ENCODE measurements around the gene PRDX2. TPM values are rescaled to one million over a fixed set of nuclear protein-coding genes. Genes with fewer than 3 reads are reported as not detected.

PRDX2 gene
- polyA plus RNA-seq, 1 of the 3 experiments (the other 2 are of a cell fraction) = 341 TPM

DNA sequence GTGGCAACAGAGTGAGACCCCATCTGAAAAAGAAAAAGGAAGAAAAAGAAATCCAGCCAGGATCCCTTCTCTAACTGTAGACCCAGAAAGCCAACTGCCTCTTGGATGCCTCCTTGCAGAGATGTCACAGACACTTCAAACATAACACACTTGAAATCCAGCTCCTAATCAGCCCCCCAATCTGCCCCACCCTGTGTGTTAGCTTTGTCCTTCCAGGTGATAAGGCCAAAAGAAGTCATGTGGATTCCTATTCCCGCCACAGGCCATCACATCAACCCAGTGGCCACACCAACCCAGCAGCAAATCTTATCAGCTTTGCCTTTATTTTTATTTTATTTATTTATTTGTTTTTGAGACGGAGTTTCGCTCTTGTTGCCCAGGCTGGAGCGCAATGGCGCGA is 41.9 kb downstream of the PRDX2 start:
- no peaks in the 10 kb centered on the region for H4K20me1 ChIP-seq (ENCODE audit: insufficient read depth)
- H3F3A ChIP-seq (replicated peaks; ENCODE audit: insufficient read depth) = peaks cover 15% of the 10 kb centered on the region
- H3K9ac ChIP-seq = no peak overlapping the region
- no peak overlapping the region for H3K4me2 ChIP-seq
- no peaks in the 10 kb centered on the region for H3K9me2 ChIP-seq
- no peak overlapping the region for H3K4me3 ChIP-seq (ENCODE audit: low read depth in 2 of 2, low read length in 1 of 2)
- WGBS (ENCODE audit: low lambda C conversion rate) = 97% methylated on average over 6 of the region's 6 CpGs
- CTCF ChIA-PET = interaction anchor here (1.0 to 17.5 kb wide), 15 partner anchors 9 to 121 kb away, joined by 3 to 321 read pairs (median 7); partner anchors contain the start of genes BEST2, DNASE2, GET3 and HOOK2
- H3K27me3 ChIP-seq (ENCODE audit: insufficient read depth) = no peaks in the 10 kb centered on the region
- DNase-seq = no peak
- TF ChIP-seq, protein P1, sequence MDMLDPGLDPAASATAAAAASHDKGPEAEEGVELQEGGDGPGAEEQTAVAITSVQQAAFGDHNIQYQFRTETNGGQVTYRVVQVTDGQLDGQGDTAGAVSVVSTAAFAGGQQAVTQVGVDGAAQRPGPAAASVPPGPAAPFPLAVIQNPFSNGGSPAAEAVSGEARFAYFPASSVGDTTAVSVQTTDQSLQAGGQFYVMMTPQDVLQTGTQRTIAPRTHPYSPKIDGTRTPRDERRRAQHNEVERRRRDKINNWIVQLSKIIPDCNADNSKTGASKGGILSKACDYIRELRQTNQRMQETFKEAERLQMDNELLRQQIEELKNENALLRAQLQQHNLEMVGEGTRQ (IDR thresholded peaks at IDR 0.05; ENCODE audit: borderline replicate concordance, low read depth, low read length) = no peak
- TF ChIP-seq YY1 (IDR thresholded peaks at IDR 0.05; ENCODE audit: low read depth) = no peak
- TF ChIP-seq NFIC (IDR thresholded peaks at IDR 0.05; ENCODE audit: borderline replicate concordance) = no peak
- no peak for TF ChIP-seq RAD21 (IDR thresholded peaks at IDR 0.05; ENCODE audit: low read length)
- TF ChIP-seq SIN3A (IDR thresholded peaks at IDR 0.05; ENCODE audit: borderline replicate concordance, low read depth, low read length) = no peak
- TF ChIP-seq, protein P2, sequence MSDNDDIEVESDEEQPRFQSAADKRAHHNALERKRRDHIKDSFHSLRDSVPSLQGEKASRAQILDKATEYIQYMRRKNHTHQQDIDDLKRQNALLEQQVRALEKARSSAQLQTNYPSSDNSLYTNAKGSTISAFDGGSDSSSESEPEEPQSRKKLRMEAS (IDR thresholded peaks at IDR 0.05; ENCODE audit: low read depth) = no peak
- no peak for TF ChIP-seq RCOR1 (IDR thresholded peaks at IDR 0.05; ENCODE audit: low read length)
- TF ChIP-seq GABPA (IDR thresholded peaks at IDR 0.05; ENCODE audit: low read depth) = no peak
- no peak for TF ChIP-seq EZH2phosphoT487 (IDR thresholded peaks at IDR 0.05; ENCODE audit: borderline replicate concordance, low read depth)
- no peak for TF ChIP-seq POLR2AphosphoS5 (IDR thresholded peaks at IDR 0.05; ENCODE audit: low read depth, low read length)
- TF ChIP-seq, protein P3, sequence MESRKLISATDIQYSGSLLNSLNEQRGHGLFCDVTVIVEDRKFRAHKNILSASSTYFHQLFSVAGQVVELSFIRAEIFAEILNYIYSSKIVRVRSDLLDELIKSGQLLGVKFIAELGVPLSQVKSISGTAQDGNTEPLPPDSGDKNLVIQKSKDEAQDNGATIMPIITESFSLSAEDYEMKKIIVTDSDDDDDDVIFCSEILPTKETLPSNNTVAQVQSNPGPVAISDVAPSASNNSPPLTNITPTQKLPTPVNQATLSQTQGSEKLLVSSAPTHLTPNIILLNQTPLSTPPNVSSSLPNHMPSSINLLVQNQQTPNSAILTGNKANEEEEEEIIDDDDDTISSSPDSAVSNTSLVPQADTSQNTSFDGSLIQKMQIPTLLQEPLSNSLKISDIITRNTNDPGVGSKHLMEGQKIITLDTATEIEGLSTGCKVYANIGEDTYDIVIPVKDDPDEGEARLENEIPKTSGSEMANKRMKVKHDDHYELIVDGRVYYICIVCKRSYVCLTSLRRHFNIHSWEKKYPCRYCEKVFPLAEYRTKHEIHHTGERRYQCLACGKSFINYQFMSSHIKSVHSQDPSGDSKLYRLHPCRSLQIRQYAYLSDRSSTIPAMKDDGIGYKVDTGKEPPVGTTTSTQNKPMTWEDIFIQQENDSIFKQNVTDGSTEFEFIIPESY (IDR thresholded peaks at IDR 0.05; ENCODE audit: borderline replicate concordance, low read depth) = no peak
- TF ChIP-seq TCF12 (IDR thresholded peaks at IDR 0.05) = no peak
- no peak for TF ChIP-seq MXI1 (IDR thresholded peaks at IDR 0.05; ENCODE audit: low read depth, low read length)
- TF ChIP-seq RXRA (IDR thresholded peaks at IDR 0.05; ENCODE audit: borderline replicate concordance, low read depth) = no peak
- TF ChIP-seq RFX5 (IDR thresholded peaks at IDR 0.05; ENCODE audit: low read length) = no peak
- no peak for TF ChIP-seq GATA2 (CRISPR knock-in tag; IDR thresholded peaks at IDR 0.05)
- no peak for TF ChIP-seq MEF2A (IDR thresholded peaks at IDR 0.05; ENCODE audit: borderline replicate concordance, low read depth)
- no peak overlapping the region for H3K27ac ChIP-seq (ENCODE audit: low read depth in 2 of 2, low read length in 1 of 2)
- no peaks in the 10 kb centered on the region for H3K79me2 ChIP-seq (ENCODE audit: insufficient read depth)
- peaks cover 4 to 11% of the 10 kb centered on the region in 2 experiments for H3K36me3 ChIP-seq (replicated peaks in 1 of 2; ENCODE audit: control insufficient read depth in 1 of 2, insufficient read depth in 2 of 2, low read length in 1 of 2)
- POLR2A ChIA-PET = interaction anchor here (0.7 to 0.8 kb wide), 2 partner anchors 18 to 32 kb away, joined by 3 read pairs; no protein-coding TSS in a partner anchor
- no peaks in the 10 kb centered on the region for H3K9me3 ChIP-seq
- no peaks in the 10 kb centered on the region; a peak in 1 of 4 replicates for H3K4me1 ChIP-seq (ENCODE audit: control insufficient read depth in 1 of 2, insufficient read depth in 2 of 2, low read depth in 1 of 2, low read length in 1 of 2)
- H2AFZ ChIP-seq (ENCODE audit: low read depth) = no peak overlapping the region
